Epithelial cell of proximal tubule (primary cell): ENCODE data around the gene NFATC3. TPM values are rescaled to one million over a fixed set of nuclear protein-coding genes. Genes with fewer than 3 reads are reported as not detected.

ENCODE experiments used
- DNase-seq: peaks from one replicate; pipeline ENCODE4 v3.0.0-alpha.2; 2011; ENCODE audit warnings: low read depth
- H3K4me3 ChIP-seq: 2 replicates; pipeline ENCODE4 v1.5.1; 2011; ENCODE audit warnings: low read depth, mild to moderate bottlenecking, low read length
- total RNA-seq: library from RNA; depleted of rRNA; stranded (reverse); fragments of >200 nt; gene quantifications from 2 replicates; pipeline ENCODE4 v1.2.3, GENCODE V29; 2015
- TF ChIP-seq, protein P1 (sequence below): conservative IDR thresholded peaks from 2 replicates; pipeline ENCODE4 v1.5.1; 2012; ENCODE audit warnings: low read depth, mild to moderate bottlenecking, low read length

The NFATC3 gene
- total RNA-seq, 1 donor from 2014 or later = 24.7 TPM

DNA sequence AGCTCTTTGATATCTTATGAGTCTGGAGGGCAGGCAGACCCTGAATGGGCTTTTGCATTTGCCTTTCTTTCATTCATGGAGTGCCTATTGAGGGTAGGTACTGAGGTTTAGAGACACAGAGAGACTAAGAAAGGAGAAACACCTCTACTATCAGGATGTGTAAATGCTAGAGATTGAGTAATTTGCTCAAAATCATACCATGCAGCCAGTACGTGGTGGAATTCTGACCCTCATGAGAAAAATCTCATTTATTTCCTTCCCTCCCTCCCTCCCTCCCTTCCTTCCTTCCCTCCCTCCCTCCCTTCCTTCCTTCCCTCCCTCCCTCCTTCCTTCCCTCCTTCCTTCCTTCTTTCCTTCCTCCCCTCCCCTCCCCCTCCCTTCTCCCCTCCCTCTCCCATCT lies 18.4 kb upstream of the NFATC3 start:
- DNase-seq = no peak
- TF ChIP-seq, protein P1, sequence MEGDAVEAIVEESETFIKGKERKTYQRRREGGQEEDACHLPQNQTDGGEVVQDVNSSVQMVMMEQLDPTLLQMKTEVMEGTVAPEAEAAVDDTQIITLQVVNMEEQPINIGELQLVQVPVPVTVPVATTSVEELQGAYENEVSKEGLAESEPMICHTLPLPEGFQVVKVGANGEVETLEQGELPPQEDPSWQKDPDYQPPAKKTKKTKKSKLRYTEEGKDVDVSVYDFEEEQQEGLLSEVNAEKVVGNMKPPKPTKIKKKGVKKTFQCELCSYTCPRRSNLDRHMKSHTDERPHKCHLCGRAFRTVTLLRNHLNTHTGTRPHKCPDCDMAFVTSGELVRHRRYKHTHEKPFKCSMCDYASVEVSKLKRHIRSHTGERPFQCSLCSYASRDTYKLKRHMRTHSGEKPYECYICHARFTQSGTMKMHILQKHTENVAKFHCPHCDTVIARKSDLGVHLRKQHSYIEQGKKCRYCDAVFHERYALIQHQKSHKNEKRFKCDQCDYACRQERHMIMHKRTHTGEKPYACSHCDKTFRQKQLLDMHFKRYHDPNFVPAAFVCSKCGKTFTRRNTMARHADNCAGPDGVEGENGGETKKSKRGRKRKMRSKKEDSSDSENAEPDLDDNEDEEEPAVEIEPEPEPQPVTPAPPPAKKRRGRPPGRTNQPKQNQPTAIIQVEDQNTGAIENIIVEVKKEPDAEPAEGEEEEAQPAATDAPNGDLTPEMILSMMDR = no peak
- no peak overlapping the region for H3K4me3 ChIP-seq

DNA sequence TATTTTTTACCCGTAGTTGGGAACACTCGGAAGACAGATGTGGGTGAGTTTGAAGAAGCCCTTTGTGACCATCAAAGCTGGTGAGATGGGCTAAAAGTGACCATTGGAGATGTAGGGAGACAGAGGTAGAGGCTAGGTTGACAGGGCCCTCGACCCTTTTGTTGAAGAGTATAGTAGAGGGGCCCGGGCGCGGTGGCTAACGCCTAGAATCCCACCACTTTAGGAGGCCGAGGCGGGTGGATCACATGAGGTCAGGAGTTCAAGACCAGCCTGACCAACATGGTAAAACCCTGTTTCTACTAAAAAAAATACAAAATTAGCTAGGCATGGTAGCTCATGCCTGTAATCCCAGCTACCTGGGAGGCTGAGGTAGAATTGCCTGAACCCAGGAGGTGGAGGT lies 16.2 kb upstream of the NFATC3 start:
- TF ChIP-seq, protein P1 = no peak
- no peak overlapping the region for H3K4me3 ChIP-seq
- DNase-seq = no peak

DNA sequence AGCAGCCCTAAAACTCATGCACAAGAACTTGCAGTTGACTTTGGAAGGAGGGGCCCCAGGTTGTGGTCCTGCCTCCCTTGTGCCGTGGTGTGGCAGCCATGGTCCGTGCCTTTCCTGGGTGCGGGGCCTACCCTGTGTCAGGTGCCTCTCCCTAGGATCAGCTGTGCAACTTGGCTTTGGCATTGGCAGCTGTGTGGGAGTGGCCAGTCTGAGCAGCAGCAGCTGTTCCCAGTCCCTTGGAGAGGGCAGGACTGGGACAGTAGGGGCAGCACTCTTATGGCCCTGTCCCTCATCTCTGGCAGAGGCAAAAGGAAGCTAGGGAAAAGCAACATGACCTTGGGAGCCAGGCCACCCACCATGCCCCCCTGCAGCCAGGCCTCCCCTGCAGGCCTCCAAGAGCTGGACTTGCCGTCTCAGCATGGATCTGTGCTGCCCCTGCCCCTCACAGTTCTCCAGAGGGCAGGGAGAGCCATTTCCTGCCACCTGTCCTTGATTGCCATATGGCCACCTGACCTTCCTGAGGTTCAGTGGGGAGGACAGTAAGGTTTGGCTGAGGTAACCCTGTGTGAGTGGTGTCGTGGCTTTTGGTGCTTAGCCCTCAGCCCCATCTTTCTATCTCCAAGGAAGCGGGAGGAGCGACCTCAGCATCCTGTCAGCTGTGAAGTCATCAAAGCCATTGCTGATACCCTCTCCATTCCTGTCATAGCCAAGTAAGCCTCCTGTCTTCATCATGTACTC lies 15.5 kb upstream of the NFATC3 start:
- TF ChIP-seq, protein P1 = no peak
- DNase-seq = no peak
- H3K4me3 ChIP-seq = no peak overlapping the region

DNA sequence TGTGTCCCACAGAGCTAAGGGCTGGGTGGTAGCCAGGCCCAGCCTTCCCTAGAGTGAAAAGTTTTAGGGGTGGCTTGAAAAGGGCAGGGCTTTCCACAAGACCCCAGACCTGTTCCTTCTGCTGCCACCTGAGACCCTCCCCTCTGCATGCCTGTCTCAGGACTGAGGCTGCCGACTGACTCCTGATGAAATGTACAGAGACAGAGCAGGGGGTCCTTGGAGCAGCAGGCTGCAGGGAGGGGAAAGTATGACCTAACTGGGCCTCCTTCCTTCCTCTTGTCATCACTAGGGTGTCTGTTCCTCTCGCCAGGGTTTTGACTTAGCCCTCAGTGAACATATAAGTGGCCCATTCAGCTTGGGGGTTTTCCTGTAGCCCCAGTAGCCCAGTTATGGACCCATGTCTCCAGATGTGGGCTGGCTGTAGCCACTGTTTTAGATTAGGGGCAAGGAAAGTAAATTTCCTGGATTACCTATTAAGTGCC lies 14.9 kb upstream of the NFATC3 start:
- TF ChIP-seq, protein P1 = no peak
- no peak for DNase-seq

DNA sequence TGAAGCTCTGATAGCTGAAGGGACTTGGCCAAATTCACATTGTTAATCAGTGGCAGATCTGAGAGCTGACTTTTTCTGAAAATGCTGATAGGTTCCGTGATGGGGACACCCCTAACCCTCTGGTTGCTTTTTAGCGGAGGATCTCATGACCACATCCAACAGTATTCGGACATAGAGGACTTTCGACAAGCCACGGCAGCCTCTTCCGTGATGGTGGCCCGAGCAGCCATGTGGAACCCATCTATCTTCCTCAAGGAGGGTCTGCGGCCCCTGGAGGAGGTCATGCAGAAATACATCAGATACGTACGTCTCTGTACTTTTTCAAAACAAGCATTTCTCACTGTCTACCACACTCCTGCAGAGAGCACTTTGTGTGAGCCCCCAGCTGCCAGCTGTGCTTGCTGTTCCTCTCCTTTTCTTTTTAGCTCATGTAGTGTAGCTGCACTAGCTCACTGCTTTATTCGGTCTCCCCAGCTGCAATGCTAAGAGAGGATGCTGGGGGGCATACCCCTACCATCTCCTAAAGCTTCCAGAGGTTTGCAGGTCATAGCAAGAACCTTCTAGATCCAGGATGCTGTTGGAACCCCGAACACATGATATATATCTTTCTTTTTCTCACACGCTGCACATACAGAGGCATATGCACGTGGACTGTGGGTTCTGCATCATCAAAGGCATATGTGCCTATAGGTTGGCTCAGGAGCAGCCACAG lies 14.2 kb upstream of the NFATC3 start:
- TF ChIP-seq, protein P1 = no peak
- H3K4me3 ChIP-seq = no peak overlapping the region
- no peak for DNase-seq

More for the DNA sequence above, 14.9 kb upstream of the NFATC3 start:
- H3K4me3 ChIP-seq = no peak overlapping the region

DNA sequence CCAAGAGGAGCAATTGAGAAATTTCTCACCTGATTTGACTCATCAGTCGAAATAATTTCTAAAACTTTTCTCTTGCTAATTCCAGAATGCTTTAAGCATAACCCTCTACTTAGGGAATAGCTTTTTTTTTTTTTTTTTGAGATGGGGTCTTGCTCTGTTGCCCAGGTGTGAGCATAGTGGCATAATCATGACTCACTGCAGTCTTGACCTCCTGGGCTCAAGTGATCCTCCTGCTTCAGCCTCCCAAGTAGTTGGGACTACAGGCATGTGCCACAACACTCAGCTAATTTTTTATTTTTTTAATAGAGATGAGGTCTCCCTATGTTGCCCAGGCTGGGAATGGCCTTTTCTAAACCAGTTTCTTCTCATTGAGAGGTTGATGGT lies 13.7 kb upstream of the NFATC3 start:
- no peak for DNase-seq
- no peak overlapping the region for H3K4me3 ChIP-seq
- TF ChIP-seq, protein P1 = no peak
